ENCODE data around the gene RAI1.

Gene RAI1

DNA sequence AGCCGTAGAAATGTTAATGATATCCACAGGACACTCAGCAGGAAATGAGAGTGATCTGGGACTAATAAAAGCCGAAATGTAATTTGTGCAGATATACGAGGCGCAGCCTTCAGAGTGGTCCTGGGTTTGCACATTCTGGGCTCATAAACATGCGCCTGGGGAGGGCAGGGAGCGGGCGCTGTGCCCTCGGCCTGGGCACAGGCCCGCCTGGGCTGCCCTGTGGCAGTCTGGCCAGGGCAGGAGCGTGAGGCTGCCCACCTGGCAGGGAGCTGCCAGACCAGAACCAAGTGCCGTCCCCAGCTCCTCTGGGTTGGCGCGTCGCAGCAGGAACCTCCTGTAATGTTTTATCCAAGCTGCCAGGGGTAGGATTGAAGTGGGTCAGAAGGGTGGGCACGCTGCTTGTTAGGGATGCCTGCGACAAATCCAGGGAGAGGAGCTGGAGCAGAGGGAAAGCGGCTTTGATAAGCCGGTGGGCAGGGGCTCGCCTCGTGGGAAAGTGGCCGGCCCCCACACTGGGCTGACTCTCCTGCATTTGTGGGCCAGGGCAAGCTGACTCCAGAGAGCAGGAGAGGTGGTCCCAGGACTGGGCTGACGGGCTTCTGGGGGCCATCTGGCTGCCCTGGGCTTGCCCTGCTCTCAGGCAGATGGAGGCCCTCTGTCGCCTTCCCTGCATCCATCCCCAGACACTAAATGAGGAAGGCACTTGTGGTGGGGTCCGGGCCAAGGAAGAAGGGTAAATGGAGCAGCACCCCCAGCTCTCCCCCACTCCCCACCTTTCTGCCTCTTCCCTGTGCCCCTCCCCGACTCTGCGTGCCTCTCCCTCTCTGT is 109.6 kb downstream of the RAI1 start:
- TF ChIP-seq, protein P1, sequence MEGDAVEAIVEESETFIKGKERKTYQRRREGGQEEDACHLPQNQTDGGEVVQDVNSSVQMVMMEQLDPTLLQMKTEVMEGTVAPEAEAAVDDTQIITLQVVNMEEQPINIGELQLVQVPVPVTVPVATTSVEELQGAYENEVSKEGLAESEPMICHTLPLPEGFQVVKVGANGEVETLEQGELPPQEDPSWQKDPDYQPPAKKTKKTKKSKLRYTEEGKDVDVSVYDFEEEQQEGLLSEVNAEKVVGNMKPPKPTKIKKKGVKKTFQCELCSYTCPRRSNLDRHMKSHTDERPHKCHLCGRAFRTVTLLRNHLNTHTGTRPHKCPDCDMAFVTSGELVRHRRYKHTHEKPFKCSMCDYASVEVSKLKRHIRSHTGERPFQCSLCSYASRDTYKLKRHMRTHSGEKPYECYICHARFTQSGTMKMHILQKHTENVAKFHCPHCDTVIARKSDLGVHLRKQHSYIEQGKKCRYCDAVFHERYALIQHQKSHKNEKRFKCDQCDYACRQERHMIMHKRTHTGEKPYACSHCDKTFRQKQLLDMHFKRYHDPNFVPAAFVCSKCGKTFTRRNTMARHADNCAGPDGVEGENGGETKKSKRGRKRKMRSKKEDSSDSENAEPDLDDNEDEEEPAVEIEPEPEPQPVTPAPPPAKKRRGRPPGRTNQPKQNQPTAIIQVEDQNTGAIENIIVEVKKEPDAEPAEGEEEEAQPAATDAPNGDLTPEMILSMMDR (conservative IDR thresholded peaks at IDR 0.05; ENCODE audit: low read depth, low read length) = no peak
- H3K4me3 ChIP-seq (ENCODE audit: low read length) = no peak overlapping the region
- no peak for DNase-seq (ENCODE audit: low read depth)

DNA sequence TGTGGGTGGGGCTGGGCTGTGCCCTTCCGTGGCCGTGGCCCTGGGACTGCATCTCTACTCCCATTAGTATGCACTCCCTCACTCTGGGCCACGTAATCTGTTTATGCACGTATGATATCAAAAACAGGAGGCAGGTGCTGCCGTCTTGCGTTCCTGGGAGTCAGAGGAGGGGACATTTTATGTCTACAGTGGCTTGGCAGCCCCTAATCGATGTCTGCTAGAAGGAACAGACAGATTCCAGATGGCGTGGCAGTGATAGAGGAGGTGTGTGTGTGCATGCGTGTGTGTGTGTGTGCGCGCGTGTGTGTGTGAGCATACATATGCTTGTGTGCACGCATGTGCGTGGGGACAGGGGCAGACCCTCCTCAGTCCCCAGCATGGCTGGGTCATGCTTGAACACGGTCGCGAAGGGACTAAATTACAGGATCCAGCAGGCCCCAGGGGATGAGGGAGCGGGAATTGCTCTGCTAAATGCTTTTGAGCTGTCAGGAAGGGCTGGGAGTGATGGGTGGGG is 110.8 kb downstream of the RAI1 start:
- TF ChIP-seq, protein P1 (conservative IDR thresholded peaks at IDR 0.05; ENCODE audit: low read depth, low read length) = no peak
- no peak for DNase-seq (ENCODE audit: low read depth)
- H3K4me3 ChIP-seq (ENCODE audit: low read length) = no peak overlapping the region

DNA sequence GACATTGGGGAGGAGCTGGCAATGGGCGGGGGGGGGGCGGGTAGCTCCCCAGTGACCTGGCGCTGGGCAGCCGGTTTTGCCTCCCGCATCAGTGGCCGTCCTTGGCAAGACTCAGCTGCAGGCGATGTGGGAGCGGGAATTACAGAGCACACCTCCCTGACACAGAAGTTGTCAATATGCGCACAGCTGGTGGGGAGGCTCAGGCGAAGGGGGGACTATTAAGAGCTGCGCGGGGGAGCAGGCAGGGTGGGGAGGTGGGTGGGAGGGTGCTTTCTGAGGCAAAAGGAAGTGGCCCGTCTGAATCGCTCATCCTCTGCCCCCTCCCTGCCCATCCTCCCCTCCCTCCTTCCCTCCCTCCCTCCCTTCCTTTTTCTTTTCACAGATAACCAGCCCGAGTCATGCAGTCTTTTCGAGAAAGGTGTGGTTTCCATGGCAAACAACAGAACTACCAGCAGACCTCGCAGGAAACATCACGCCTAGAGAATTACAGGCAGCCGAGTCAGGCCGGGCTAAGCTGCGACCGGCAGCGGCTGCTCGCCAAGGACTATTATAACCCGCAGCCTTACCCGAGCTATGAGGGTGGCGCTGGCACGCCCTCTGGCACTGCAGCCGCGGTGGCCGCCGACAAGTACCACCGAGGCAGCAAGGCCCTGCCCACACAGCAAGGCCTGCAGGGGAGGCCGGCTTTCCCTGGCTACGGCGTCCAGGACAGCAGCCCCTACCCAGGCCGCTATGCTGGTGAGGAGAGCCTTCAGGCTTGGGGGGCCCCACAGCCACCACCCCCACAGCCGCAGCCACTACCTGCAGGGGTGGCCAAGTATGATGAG is 111.5 kb downstream of the RAI1 start:
- H3K4me3 ChIP-seq (ENCODE audit: low read length) = no peak overlapping the region
- DNase-seq (ENCODE audit: low read depth) = peak; percentile 86
- TF ChIP-seq, protein P1 (conservative IDR thresholded peaks at IDR 0.05; ENCODE audit: low read depth, low read length) = peak; percentile 7

DNA sequence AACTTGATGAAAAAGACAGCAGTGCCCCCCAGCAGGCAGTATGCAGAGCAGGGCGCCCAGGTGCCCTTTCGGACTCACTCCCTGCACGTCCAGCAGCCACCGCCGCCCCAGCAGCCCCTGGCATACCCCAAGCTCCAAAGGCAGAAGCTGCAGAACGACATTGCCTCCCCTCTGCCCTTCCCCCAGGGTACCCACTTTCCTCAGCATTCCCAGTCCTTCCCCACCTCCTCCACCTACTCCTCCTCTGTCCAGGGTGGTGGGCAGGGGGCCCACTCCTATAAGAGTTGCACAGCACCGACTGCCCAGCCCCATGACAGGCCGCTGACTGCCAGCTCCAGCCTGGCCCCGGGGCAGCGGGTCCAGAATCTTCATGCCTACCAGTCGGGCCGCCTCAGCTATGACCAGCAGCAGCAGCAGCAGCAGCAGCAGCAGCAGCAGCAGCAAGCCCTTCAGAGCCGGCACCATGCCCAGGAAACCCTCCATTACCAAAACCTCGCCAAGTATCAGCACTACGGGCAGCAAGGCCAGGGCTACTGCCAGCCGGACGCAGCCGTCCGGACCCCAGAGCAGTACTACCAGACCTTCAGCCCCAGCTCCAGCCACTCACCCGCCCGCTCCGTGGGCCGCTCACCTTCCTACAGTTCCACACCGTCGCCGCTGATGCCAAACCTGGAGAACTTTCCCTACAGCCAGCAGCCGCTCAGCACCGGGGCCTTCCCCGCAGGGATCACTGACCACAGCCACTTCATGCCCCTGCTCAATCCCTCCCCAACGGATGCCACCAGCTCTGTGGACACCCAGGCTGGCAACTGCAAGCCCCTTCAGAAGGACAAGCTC is 112.3 kb downstream of the RAI1 start:
- no peak overlapping the region for H3K4me3 ChIP-seq (ENCODE audit: low read length)
- no peak for DNase-seq (ENCODE audit: low read depth)
- TF ChIP-seq, protein P1 (conservative IDR thresholded peaks at IDR 0.05; ENCODE audit: low read depth, low read length) = no peak

DNA sequence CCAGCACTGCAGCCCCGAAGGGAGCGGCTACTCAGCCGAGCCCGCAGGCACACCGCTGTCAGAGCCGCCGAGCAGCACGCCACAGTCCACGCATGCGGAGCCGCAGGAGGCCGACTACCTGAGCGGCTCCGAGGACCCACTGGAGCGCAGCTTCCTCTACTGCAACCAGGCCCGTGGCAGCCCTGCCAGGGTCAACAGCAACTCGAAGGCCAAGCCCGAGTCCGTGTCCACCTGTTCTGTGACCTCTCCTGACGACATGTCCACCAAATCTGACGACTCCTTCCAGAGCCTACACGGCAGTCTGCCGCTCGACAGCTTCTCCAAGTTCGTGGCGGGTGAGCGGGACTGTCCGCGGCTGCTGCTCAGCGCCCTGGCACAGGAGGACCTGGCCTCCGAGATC is 113.1 kb downstream of the RAI1 start:
- no peak for DNase-seq (ENCODE audit: low read depth)
- TF ChIP-seq, protein P1 (conservative IDR thresholded peaks at IDR 0.05; ENCODE audit: low read depth, low read length) = no peak

DNA sequence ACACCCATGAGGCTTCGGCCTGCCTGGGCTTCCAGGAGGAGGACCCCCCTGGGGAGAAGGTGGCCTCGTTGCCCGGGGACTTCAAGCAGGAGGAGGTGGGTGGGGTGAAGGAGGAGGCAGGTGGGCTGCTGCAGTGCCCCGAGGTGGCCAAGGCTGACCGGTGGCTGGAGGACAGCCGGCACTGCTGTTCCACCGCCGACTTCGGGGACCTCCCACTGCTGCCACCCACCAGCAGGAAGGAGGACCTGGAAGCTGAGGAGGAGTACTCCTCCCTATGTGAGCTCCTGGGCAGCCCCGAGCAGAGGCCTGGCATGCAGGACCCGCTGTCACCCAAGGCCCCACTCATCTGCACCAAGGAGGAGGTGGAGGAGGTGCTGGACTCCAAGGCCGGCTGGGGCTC is 114.0 kb downstream of the RAI1 start:
- H3K4me3 ChIP-seq (ENCODE audit: low read length) = no peak overlapping the region
- no peak for DNase-seq (ENCODE audit: low read depth)
- TF ChIP-seq, protein P1 (conservative IDR thresholded peaks at IDR 0.05; ENCODE audit: low read depth, low read length) = no peak

More for the DNA sequence above, 113.1 kb downstream of the RAI1 start:
- H3K4me3 ChIP-seq (ENCODE audit: low read length) = no peak overlapping the region
